Activated naive CD8-positive, alpha-beta T cell (primary cell): ENCODE results near the gene HOXB3.

Source experiments
- H3K27ac Mint-ChIP-seq: one replicate; pipeline ENCODE4 v1.8.0; 2021; ENCODE audit warnings: mixed read lengths
- H3K27me3 Mint-ChIP-seq: one replicate; pipeline ENCODE4 v1.8.0; 2021; ENCODE audit warnings: mixed read lengths
- H3K36me3 Mint-ChIP-seq: one replicate; pipeline ENCODE4 v1.8.0; 2021; ENCODE audit warnings: mixed read lengths
- H3K4me1 Mint-ChIP-seq: one replicate; pipeline ENCODE4 v1.8.0; 2021; ENCODE audit warnings: low read depth, mixed read lengths
- H3K4me3 Mint-ChIP-seq: one replicate; pipeline ENCODE4 v1.8.0; 2021; ENCODE audit warnings: mild to moderate bottlenecking, mixed read lengths
- H3K9me3 Mint-ChIP-seq: one replicate; pipeline ENCODE4 v1.8.0; 2021; ENCODE audit warnings: low read depth, mixed read lengths

Gene HOXB3

GRCh38 chr17:48578616-48579470, 11.2 kb downstream of the HOXB3 start:
- H3K27me3 Mint-ChIP-seq = peaks cover 40% of the 10 kb centered on the region
- no peak overlapping the region for H3K27ac Mint-ChIP-seq
- H3K4me3 Mint-ChIP-seq = peak overlapping the region; percentile 88
- no peaks in the 10 kb centered on the region for H3K9me3 Mint-ChIP-seq
- H3K36me3 Mint-ChIP-seq = no peaks in the 10 kb centered on the region
- peaks cover 48% of the 10 kb centered on the region for H3K4me1 Mint-ChIP-seq

- Mint-ChIP-seq H3K27ac (no peak within 1 kb of the TSS), H3K4me1 (peaks cover 48% of the 10 kb centered on the region), H3K4me3 (peak within 1 kb of the TSS; percentile 88), H3K9me3 (no peaks in the 10 kb centered on the region), H3K36me3 (no peaks in the 10 kb centered on the region), H3K27me3 (peaks cover 38% of the 10 kb centered on the region)
These were observed 12.0 kb downstream of the HOXB3 start, which contains the start of gene HOXB4 for GRCh38 chr17:48577946-48578615. Gene HOXB4 (minus strand): TSS chr17:48578350. CDS start chr17:48578319, 31 bp downstream.

- Mint-ChIP-seq H3K27me3 (peaks cover 31% of the 10 kb centered on the region), H3K36me3 (no peaks in the 10 kb centered on the region), H3K9me3 (no peaks in the 10 kb centered on the region), H3K27ac (no peak overlapping the region), H3K4me3 (peak overlapping the region; percentile 84), H3K4me1 (peaks cover 45% of the 10 kb centered on the region)
These were observed 12.6 kb downstream of the HOXB3 start for GRCh38 chr17:48577330-48577945.

GRCh38 chr17:48576479-48577309, 13.3 kb downstream of the HOXB3 start:
- H3K27ac Mint-ChIP-seq = no peak overlapping the region
- H3K4me1 Mint-ChIP-seq = peaks cover 41% of the 10 kb centered on the region
- H3K36me3 Mint-ChIP-seq = no peaks in the 10 kb centered on the region
- H3K9me3 Mint-ChIP-seq = no peaks in the 10 kb centered on the region
- peaks cover 28% of the 10 kb centered on the region for H3K27me3 Mint-ChIP-seq
- peak overlapping the region; percentile 84 for H3K4me3 Mint-ChIP-seq

GRCh38 chr17:48575673-48576478, 14.2 kb downstream of the HOXB3 start:
- Mint-ChIP-seq H3K4me3 (no peak overlapping the region), H3K27me3 (peaks cover 22% of the 10 kb centered on the region), H3K4me1 (peaks cover 34% of the 10 kb centered on the region), H3K27ac (no peak overlapping the region), H3K36me3 (no peaks in the 10 kb centered on the region), H3K9me3 (no peaks in the 10 kb centered on the region)

- Mint-ChIP-seq H3K4me1 (peaks cover 29% of the 10 kb centered on the region), H3K36me3 (no peaks in the 10 kb centered on the region), H3K27me3 (peaks cover 15% of the 10 kb centered on the region), H3K9me3 (no peaks in the 10 kb centered on the region), H3K27ac (no peak overlapping the region), H3K4me3 (no peak overlapping the region)
These were observed 14.9 kb downstream of the HOXB3 start for GRCh38 chr17:48575066-48575582.

GRCh38 chr17:48574505-48575065, 15.5 kb downstream of the HOXB3 start:
- Mint-ChIP-seq H3K27ac (no peak overlapping the region), H3K36me3 (no peaks in the 10 kb centered on the region), H3K4me3 (no peak overlapping the region), H3K4me1 (peaks cover 26% of the 10 kb centered on the region), H3K9me3 (no peaks in the 10 kb centered on the region), H3K27me3 (peaks cover 12% of the 10 kb centered on the region)

- Mint-ChIP-seq H3K27ac (no peak overlapping the region), H3K27me3 (peaks cover 9% of the 10 kb centered on the region), H3K4me1 (peaks cover 11% of the 10 kb centered on the region), H3K36me3 (no peaks in the 10 kb centered on the region), H3K9me3 (no peaks in the 10 kb centered on the region), H3K4me3 (no peak overlapping the region)
These were observed 18.1 kb downstream of the HOXB3 start for GRCh38 chr17:48571826-48572417.

GRCh38 chr17:48571024-48571818, 18.8 kb downstream of the HOXB3 start:
- H3K27me3 Mint-ChIP-seq = peaks cover 9% of the 10 kb centered on the region
- no peaks in the 10 kb centered on the region for H3K9me3 Mint-ChIP-seq
- H3K4me3 Mint-ChIP-seq = no peak overlapping the region
- no peak overlapping the region for H3K27ac Mint-ChIP-seq
- peaks cover 8% of the 10 kb centered on the region for H3K4me1 Mint-ChIP-seq
- no peaks in the 10 kb centered on the region for H3K36me3 Mint-ChIP-seq

GRCh38 chr17:48570325-48571023, 19.6 kb downstream of the HOXB3 start:
- Mint-ChIP-seq H3K9me3 (no peaks in the 10 kb centered on the region), H3K4me3 (no peak overlapping the region)

GRCh38 chr17:48569674-48570324, 20.2 kb downstream of the HOXB3 start:
- no peak overlapping the region for H3K27ac Mint-ChIP-seq
- no peaks in the 10 kb centered on the region for H3K36me3 Mint-ChIP-seq
- H3K9me3 Mint-ChIP-seq = no peaks in the 10 kb centered on the region
- peaks cover 5% of the 10 kb centered on the region for H3K4me1 Mint-ChIP-seq
- no peak overlapping the region for H3K4me3 Mint-ChIP-seq
- H3K27me3 Mint-ChIP-seq = peaks cover 9% of the 10 kb centered on the region

More at GRCh38 chr17:48570325-48571023, 19.6 kb downstream of the HOXB3 start:
- Mint-ChIP-seq H3K36me3 (no peaks in the 10 kb centered on the region), H3K27me3 (peaks cover 9% of the 10 kb centered on the region), H3K27ac (no peak overlapping the region), H3K4me1 (peaks cover 5% of the 10 kb centered on the region)

GRCh38 chr17:48569240-48569582, 20.8 kb downstream of the HOXB3 start:
- peaks cover 8% of the 10 kb centered on the region for H3K27me3 Mint-ChIP-seq
- no peak overlapping the region for H3K4me3 Mint-ChIP-seq
- H3K27ac Mint-ChIP-seq = no peak overlapping the region
- no peaks in the 10 kb centered on the region for H3K36me3 Mint-ChIP-seq
- no peaks in the 10 kb centered on the region for H3K9me3 Mint-ChIP-seq
- H3K4me1 Mint-ChIP-seq = peaks cover 5% of the 10 kb centered on the region
